ENCODE data around the gene TSC1. TPM values are rescaled to one million over a fixed set of nuclear protein-coding genes. Genes with fewer than 3 reads are reported as not detected.

The TSC1 gene
- total RNA-seq, 1 donor from 2014 or later: 64.9 TPM

GRCh38 chr9:132985489-132985888, 41.1 kb upstream of the TSC1 start:
- Mint-ChIP-seq H3K9me3 (peaks cover 2% of the 10 kb centered on the region), H3K27me3 (ENCODE audit: insufficient read depth, low read depth) (peaks cover 5% of the 10 kb centered on the region), H3K4me1 (no peaks in the 10 kb centered on the region), H3K36me3 (no peaks in the 10 kb centered on the region), H3K4me3 (no peak overlapping the region), H3K27ac (no peak overlapping the region)
- H2AFZ ChIP-seq (replicated peaks): no peak overlapping the region
- H3K27ac ChIP-seq: no peak overlapping the region
- H3K4me1 ChIP-seq: no peaks in the 10 kb centered on the region
- H3F3A ChIP-seq (ENCODE audit: low read depth): no peaks in the 10 kb centered on the region
- H3K4me3 ChIP-seq: no peak overlapping the region
- H3K4me2 ChIP-seq: no peak overlapping the region
- no peaks in the 10 kb centered on the region for H3K36me3 ChIP-seq
- no peaks in the 10 kb centered on the region for H4K20me1 ChIP-seq (ENCODE audit: low read depth)
- no peak for DNase-seq (ENCODE audit: low spot score)
- H3K9ac ChIP-seq: no peak overlapping the region
- no peaks in the 10 kb centered on the region for H3K9me3 ChIP-seq (ENCODE audit: low read depth)
- peaks cover 14% of the 10 kb centered on the region for H3K27me3 ChIP-seq
- no peak for TF ChIP-seq EZH2 (IDR thresholded peaks at IDR 0.05)
- TF ChIP-seq CTCF (IDR thresholded peaks at IDR 0.05): no peak
- TF ChIP-seq EZH2phosphoT487 (IDR thresholded peaks at IDR 0.05): no peak
- H3K79me2 ChIP-seq (ENCODE audit: low read depth): no peaks in the 10 kb centered on the region

- TF ChIP-seq CTCF (IDR thresholded peaks at IDR 0.05): no peak
- TF ChIP-seq EZH2 (IDR thresholded peaks at IDR 0.05): no peak
- TF ChIP-seq EZH2phosphoT487 (IDR thresholded peaks at IDR 0.05): no peak
- H3K27ac Mint-ChIP-seq: no peak overlapping the region
- Histone ChIP-seq H3K4me2 (no peak overlapping the region), H3K79me2 (ENCODE audit: low read depth) (no peaks in the 10 kb centered on the region), H3K36me3 (no peaks in the 10 kb centered on the region), H3K27ac (no peak overlapping the region), H3K4me3 (no peak overlapping the region), H3F3A (ENCODE audit: low read depth) (no peaks in the 10 kb centered on the region), H3K4me1 (no peaks in the 10 kb centered on the region), H4K20me1 (ENCODE audit: low read depth) (no peaks in the 10 kb centered on the region), H3K9ac (no peak overlapping the region), H3K27me3 (peaks cover 19% of the 10 kb centered on the region), H2AFZ (replicated peaks) (no peak overlapping the region), H3K9me3 (ENCODE audit: low read depth) (no peaks in the 10 kb centered on the region)
- no peaks in the 10 kb centered on the region for H3K36me3 Mint-ChIP-seq
- no peak overlapping the region for H3K4me3 Mint-ChIP-seq
- H3K4me1 Mint-ChIP-seq: no peaks in the 10 kb centered on the region
- peaks cover 3% of the 10 kb centered on the region for H3K27me3 Mint-ChIP-seq (ENCODE audit: insufficient read depth, low read depth)
- DNase-seq (ENCODE audit: low spot score): no peak
- no peaks in the 10 kb centered on the region for H3K9me3 Mint-ChIP-seq
Measured at GRCh38 chr9:132985071-132985350, 40.6 kb upstream of the TSC1 start.

DNA sequence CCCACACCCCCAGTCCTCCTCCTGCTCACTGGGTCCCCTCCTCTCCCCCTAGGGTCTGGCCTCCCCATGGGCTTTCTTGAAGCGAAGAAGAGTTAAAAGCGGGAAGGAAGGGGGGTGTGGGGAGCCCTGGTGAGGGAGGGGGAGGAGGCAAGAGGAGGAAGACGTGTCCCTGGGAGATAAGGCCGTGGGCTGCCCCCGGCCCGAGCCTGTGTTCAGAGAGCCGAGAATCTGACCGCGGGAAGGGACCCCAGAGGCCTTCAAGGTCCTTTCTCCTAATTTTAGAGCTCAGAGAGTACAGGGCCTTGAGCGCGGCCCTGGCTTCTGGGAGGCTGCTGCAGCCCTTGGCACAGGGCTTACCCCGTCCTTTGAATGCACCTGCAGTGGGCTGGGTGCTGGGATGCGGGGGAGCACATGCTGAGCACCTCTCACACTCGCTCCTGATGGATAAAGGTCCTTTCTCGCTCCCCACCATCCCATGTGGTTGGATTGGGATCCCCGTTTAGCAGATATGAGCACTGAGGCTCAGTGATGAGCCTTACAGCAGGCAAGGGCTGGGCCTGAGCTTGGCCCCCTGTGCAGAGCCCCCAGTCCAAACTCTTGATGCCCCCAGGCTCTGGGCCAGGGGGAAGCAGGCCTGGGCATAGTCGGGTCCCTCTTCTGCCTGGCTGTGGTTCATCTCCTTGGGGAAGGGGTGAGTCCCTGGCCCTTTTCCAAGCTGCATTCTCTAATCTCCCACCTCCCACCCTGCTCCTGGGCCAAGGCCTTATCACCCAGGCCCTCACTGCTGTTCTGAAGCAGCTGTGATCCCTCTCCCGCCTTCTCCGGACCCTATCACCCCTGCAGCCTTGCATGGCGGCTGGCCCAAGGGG, 40.0 kb upstream of the TSC1 start:
- Histone ChIP-seq H3K4me2 (no peak overlapping the region), H4K20me1 (ENCODE audit: low read depth) (no peaks in the 10 kb centered on the region), H3K4me1 (no peaks in the 10 kb centered on the region), H3K9ac (no peak overlapping the region), H3K4me3 (no peak overlapping the region), H3K36me3 (no peaks in the 10 kb centered on the region), H3K27ac (no peak overlapping the region), H3F3A (ENCODE audit: low read depth) (no peaks in the 10 kb centered on the region), H3K9me3 (ENCODE audit: low read depth) (no peaks in the 10 kb centered on the region), H3K79me2 (ENCODE audit: low read depth) (no peaks in the 10 kb centered on the region), H3K27me3 (peaks cover 25% of the 10 kb centered on the region), H2AFZ (replicated peaks) (no peak overlapping the region)
- H3K4me1 Mint-ChIP-seq: peaks cover 2% of the 10 kb centered on the region
- no peaks in the 10 kb centered on the region for H3K36me3 Mint-ChIP-seq
- no peak overlapping the region for H3K27ac Mint-ChIP-seq
- DNase-seq (ENCODE audit: low spot score): no peak
- no peak for TF ChIP-seq CTCF (IDR thresholded peaks at IDR 0.05)
- TF ChIP-seq EZH2phosphoT487 (IDR thresholded peaks at IDR 0.05): no peak
- no peak for TF ChIP-seq EZH2 (IDR thresholded peaks at IDR 0.05)
- H3K4me3 Mint-ChIP-seq: no peak overlapping the region
- no peaks in the 10 kb centered on the region for H3K9me3 Mint-ChIP-seq
- H3K27me3 Mint-ChIP-seq (ENCODE audit: insufficient read depth, low read depth): peaks cover 8% of the 10 kb centered on the region

Data from neural progenitor cell (in vitro differentiated cells).